Measurements from ENCODE around the gene CD86.
"Not testable (repeated sequence)": the region's sequence is repeated elsewhere in the genome, so short reads cannot be mapped to it uniquely, and the experiment has no call there.

Gene CD86

DNA sequence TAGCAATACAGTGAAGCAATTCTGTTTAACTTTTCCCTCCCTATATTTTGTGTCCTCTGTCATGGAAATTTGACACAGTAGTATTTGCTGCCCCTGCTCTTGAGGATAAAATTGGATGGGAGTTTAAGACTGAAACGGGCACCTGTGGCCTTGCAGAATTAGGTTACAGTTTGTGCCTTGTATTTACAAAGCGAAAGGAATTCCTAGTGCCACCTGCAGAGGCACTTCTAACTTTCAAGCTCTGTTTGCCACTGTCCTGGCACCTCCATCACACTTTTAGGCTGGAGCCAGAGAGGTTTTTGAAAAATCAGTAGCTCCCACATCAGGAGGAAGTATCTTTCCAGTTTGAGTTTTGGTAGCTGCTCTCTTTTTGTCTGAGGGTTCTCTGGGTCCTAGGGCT is 39.5 kb downstream of the CD86 start:
- DNase-seq: no peak

GRCh38 chr3:122097141-122097540 is 42.0 kb downstream of the CD86 start:
- no peak for DNase-seq

DNA sequence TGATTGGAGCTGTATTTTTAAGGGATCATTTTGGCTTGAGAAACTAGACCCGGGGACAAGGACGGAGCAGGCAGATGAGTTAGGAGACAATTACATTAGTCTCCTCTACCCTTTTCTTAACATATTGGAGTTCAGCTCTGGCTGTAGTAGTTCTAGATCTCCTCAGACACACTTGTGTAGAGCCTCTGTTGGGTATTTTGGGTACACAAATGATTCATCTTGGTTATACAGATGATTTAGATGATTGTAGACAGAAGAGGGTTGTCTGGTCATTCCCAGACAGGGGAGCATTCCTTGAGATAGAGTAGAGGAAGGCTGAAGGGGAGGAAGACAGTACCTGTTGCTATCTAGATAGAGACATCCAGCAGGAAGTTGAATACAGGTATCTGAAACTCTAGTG is 43.4 kb downstream of the CD86 start:
- DNase-seq: no peak

DNA sequence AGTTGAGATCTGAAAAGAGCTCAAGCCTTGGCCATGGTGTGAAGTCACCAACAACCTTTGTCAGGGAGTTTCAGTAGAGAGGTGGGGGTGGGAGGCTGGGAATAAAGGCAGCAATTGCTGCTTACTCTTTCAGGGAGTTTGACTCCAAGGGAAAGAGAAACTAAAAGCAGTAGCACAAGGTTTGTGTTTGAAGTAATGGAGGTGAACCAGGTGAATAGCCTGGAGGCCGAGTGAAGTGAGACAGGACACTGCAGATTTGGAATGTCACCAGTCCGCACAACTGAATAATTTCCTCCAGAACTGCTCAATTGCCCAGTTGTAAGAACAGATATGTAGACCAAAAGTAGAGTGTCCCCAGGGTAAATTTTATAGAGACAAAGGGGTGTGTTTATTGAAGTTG is 44.1 kb downstream of the CD86 start:
- no peak for DNase-seq

DNA sequence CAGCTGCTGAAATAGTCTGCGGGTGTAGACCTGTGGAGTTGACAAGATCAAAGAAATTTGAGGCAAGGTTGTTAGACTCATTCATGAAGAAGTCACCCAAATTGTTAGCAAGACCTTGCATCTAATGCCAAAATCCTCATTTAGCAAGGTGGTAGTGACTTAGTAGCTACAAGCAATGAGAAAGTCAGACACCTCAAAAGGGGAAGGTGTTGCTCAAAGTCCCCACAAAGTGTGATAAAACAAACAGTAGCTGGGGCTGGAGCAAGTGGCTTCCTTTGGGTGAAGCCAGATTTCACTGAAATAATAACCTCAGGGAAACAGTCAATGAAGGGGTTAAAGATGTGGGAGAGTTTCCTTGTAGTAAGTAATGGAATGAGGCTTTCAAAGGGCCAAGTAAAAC is 44.9 kb downstream of the CD86 start:
- DNase-seq: no peak

- no peak for DNase-seq
These were observed 45.7 kb downstream of the CD86 start for GRCh38 chr3:122100591-122101463.

DNA sequence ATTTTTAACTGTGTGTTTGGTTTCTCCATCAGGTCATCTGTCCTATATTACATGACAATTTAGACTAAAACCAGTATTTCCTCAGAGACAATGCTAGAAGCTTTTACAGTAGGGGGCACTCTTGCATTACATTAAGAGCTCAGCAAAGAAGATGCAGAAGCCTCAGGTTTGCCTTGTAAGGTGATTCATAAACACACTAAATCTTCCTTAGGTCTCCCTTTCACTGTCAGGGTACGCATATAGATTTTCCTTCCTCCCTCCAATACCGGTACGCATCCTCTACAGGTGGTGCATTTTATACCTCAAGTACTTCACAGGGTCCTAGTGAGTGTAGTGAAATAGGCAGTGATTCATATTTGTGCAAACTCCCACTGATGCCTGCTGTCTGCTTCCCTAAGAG is 46.5 kb downstream of the CD86 start:
- DNase-seq: no peak

GRCh38 chr3:122102191-122102935 is 47.2 kb downstream of the CD86 start:
- DNase-seq: no peak

- DNase-seq: no peak
These were observed 48.8 kb downstream of the CD86 start for GRCh38 chr3:122103821-122104514.

DNA sequence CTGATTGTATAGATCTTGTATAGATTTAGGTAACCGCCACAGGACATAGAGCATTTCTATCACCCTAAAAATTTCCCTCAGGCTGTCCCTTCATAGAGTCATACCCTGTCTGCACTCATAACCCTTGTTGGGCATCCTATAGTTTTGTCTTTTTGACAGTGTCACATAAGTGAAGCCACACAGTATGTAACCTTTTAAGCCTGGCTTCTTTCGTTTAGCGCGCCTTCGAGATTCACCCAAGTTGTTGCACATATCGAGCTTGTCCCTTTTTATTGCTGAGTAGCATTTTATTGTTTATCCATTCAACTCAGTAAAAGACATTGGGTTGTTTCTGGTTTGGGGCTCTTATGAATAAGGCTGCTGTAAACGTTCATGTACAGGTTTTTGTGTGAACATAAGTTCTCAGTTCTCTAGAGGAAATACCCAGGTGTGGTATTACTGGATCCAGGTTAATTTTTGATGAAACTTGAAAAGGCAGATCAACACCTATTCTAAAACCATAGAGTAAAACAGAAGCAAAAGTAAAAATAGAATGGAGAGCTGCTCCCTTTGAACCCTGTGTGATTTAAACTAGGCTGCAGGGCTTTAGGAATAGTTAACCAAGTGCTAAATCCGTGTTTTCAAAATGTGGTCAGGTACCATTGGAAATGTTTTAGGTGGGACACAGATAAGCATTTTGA is 49.5 kb downstream of the CD86 start:
- DNase-seq: no peak

DNA sequence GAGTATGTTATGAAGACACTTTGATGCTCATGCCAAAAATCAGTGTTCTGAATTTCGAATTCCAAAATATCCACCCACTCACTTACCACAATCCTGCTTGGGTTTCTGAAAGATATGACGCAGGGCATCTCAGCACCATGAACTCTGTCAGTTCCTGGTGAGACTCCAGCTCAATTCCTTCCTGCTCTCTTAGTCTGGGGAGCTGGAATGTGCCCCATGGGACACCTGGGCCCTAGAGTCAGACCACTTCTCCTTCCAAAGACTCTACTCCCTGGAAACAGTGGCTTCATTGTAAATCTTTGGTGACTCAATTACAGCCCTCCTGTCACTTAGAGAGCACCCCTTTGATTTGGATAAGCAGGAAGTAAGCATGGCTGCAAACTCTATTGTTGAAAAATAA is 50.5 kb downstream of the CD86 start:
- DNase-seq: no peak

GRCh38 chr3:122107171-122107570 is 52.0 kb downstream of the CD86 start:
- DNase-seq: no peak

GRCh38 chr3:122111974-122112373 is 56.8 kb downstream of the CD86 start:
- no peak for DNase-seq

- DNase-seq: no peak
These were observed 57.6 kb downstream of the CD86 start for GRCh38 chr3:122112754-122113153.

DNA sequence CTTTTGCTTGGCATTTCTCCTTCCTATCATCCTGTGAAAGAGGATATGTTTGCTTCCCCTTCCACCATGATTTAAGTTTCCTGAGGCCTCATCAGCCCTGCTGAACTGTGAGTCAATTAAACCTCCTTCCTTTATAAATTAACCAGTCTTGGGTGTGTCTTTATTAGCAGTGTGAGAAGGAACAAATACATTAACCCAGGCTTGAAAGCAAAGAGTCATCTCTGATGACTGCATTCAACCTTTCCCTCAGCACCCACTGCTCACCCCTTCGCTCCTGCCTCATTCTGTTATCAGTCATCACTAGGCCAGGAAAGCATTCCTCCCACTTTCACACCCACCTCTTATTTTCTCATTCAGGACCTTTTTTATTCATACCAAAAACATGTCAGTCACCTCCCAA is 68.7 kb downstream of the CD86 start:
- DNase-seq: no peak

- DNase-seq: no peak
These were observed 77.9 kb downstream of the CD86 start for GRCh38 chr3:122132949-122133540.

GRCh38 chr3:122146466-122146865 is 91.3 kb downstream of the CD86 start:
- no peak for DNase-seq

DNA sequence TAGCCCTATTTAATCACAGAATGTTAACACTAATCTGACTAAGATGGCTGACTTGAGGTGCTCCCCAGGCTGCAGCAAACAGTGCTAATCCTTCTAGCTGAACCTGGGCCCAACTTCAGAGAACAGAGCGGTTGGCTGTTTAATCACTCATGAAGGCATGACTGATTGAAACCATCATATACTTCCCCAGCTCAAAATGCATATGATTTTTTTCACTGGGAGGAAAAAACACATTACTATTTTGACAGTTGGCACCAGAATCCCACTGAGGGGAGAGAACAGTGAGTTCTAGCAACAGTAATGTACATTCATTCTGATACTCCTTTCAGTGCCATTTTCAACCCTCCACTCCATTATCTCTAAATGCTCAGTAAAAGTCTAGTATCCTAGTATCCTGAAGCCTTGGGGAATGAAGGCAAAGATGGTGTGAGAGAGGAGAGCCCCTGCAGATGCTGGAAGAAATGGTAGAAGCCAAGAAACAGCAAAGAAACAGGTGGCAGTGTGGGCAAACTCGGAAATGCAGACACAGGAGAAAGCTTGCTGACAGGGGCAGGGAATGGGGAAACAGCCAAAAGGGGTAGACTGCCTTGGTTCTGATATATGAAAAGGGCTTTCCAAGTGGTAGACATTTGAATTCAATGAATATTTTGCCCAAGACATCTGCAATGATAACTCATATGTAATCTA is 93.9 kb downstream of the CD86 start:
- no peak for DNase-seq

DNA sequence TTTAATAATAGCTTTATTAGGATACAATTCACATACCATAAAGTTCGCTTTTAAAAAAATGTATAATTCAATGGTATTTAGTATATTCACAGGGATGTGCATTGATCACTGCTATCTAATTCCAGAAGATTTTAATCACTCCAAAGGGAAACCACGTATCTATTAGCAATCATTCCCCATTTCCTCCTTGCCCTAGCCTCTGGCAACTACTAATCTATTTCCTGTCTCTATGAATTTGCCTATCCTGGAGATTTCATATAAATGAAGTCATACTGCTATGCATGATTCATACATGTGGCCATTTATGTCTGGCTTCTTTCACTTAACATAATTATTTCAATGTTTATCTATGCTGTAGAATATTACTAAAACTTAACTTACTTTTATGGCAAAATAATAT is 96.3 kb downstream of the CD86 start:
- DNase-seq: no peak

GRCh38 chr3:122164983-122165382 is 109.8 kb downstream of the CD86 start:
- DNase-seq: not testable (repeated sequence)

- no peak for DNase-seq
These were observed 112.5 kb downstream of the CD86 start for GRCh38 chr3:122167630-122168029.

DNA sequence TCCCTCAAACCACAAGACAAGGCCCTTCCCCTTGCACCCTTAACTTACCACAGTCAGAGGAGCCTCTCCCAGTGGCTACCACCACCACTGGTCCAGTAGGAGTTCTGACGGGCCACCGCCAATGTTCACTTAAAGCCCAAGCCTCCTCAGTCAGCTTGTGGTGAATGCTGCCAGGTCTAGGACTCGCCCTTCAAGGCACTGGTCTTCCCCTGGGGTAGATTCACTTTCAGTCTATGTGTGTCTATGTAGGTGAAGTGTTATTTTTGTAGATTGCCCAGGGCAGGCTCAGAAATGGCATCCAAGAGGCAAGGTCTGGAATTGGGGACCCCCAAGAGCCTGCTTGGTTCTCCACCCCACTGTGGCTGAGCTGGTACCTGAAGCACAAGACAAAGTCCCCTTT is 112.9 kb downstream of the CD86 start:
- DNase-seq: no peak
